ENCODE data around the gene NOP14.
"Not testable (repeated sequence)": the region's sequence is repeated elsewhere in the genome, so short reads cannot be mapped to it uniquely, and the experiment has no call there.

NOP14 gene

GRCh38 chr4:2948895-2949781 lies 14.1 kb downstream of the NOP14 start:
- TF ChIP-seq CTCF (IDR thresholded peaks at IDR 0.05; ENCODE audit: low read depth, low read length) = peak; percentile 29; the same call in 1 of the 2 replicates

GRCh38 chr4:2947926-2948325 lies 15.3 kb downstream of the NOP14 start:
- no peak overlapping the region for H3K4me3 ChIP-seq (ENCODE audit: low read depth, low read length)
- no peak for TF ChIP-seq CTCF (IDR thresholded peaks at IDR 0.05; ENCODE audit: low read depth, low read length)

More at GRCh38 chr4:2948895-2949781, 14.1 kb downstream of the NOP14 start:
- no peak overlapping the region for H3K4me3 ChIP-seq (ENCODE audit: low read depth, low read length)

- TF ChIP-seq CTCF (IDR thresholded peaks at IDR 0.05; ENCODE audit: low read depth, low read length) = no peak
- H3K4me3 ChIP-seq (ENCODE audit: low read depth, low read length) = no peak overlapping the region
Measured at GRCh38 chr4:2946812-2947600, 16.2 kb downstream of the NOP14 start.

- H3K4me3 ChIP-seq (ENCODE audit: low read depth, low read length) = not testable (repeated sequence)
Measured at GRCh38 chr4:2945619-2946604, 17.3 kb downstream of the NOP14 start.

GRCh38 chr4:2944586-2945526 lies 18.4 kb downstream of the NOP14 start:
- H3K4me3 ChIP-seq (ENCODE audit: low read depth, low read length) = no peak overlapping the region
- TF ChIP-seq CTCF (IDR thresholded peaks at IDR 0.05; ENCODE audit: low read depth, low read length) = no peak

- TF ChIP-seq CTCF (IDR thresholded peaks at IDR 0.05; ENCODE audit: low read depth, low read length) = no peak
- H3K4me3 ChIP-seq (ENCODE audit: low read depth, low read length) = no peak overlapping the region
Measured at GRCh38 chr4:2944091-2944482, 19.1 kb downstream of the NOP14 start.
